Panc1 (cell line): ENCODE measurements around the gene NOX3. TPM values are rescaled to one million over a fixed set of nuclear protein-coding genes. Genes with fewer than 3 reads are reported as not detected.

Experiments used
- ATAC-seq: fragments of 200-7000 bp; cut with Tn5 transposase; 2 replicates; pipeline ENCODE4 v1.9.1; 2020; ENCODE audit warnings: mild to moderate bottlenecking, moderate library complexity
- BruUV-seq: library from RNA; stranded (reverse); fragments of 400-500 nt; replicated peaks from 2 replicates; lab custom pipeline; 2021; lab: Mats Ljungman, UMichigan
- CTCF ChIA-PET: fragments of 300-600 bp; sonication (Branson Sonifier 250); formaldehyde crosslinking; loops from one replicate; lab custom pipeline; 2022; ENCODE audit warnings: antibody characterized with exemption; lab: Charles Lee
- POLR2A ChIA-PET: fragments of 300-600 bp; sonication (Branson Sonifier 250); formaldehyde crosslinking; loops from one replicate; lab custom pipeline; 2022; ENCODE audit warnings: antibody characterized with exemption; lab: Charles Lee
- DNase-seq: peaks from one replicate; pipeline ENCODE4 v3.0.0-alpha.2; 2010; ENCODE audit warnings: low read depth, low spot score
- H3K27ac ChIP-seq: 2 replicates; pipeline ENCODE4 v1.5.1; 2011; ENCODE audit warnings: mild to moderate bottlenecking, low read length, inconsistent platforms
- H3K27me3 ChIP-seq: fragments of 200-500 bp; sonication (Bioruptor generic); 2 replicates; pipeline ENCODE4 v1.6.0; 2014; ENCODE audit warnings: low read length, inconsistent platforms; ENCODE audit not compliant: control insufficient read depth, insufficient read depth
- H3K36me3 ChIP-seq: fragments of 200-500 bp; sonication (Bioruptor generic); 2 replicates; pipeline ENCODE4 v1.5.1; 2014; ENCODE audit warnings: inconsistent platforms, mild to moderate bottlenecking, low read length, moderate library complexity; ENCODE audit not compliant: control insufficient read depth, insufficient read depth
- H3K4me1 ChIP-seq: 2 replicates; pipeline ENCODE4 v1.5.1; 2011; ENCODE audit warnings: inconsistent platforms, mild to moderate bottlenecking, low read length, moderate library complexity; ENCODE audit not compliant: control insufficient read depth, insufficient read depth
- H3K4me3 ChIP-seq, 2 experiments: 2 replicates each; pipeline ENCODE4 v1.5.1; 2011 to 2012; ENCODE audit warnings: low read depth in 2 of 2, low read length in 2 of 2, mild to moderate bottlenecking in 2 of 2, inconsistent platforms in 1 of 2, moderate library complexity in 1 of 2
- H3K9me3 ChIP-seq: fragments of 200-500 bp; sonication (Bioruptor generic); 2 replicates; pipeline ENCODE4 v1.5.1; 2014; ENCODE audit warnings: low read depth, mild to moderate bottlenecking, inconsistent platforms, low read length, moderate library complexity; ENCODE audit not compliant: control insufficient read depth, insufficient read depth
- CTCF ChIP-seq: fragments of 450-650 bp; IDR thresholded peaks from 2 replicates; pipeline ENCODE4 v1.5.1; 2017; ENCODE audit warnings: mild to moderate bottlenecking
- POLR2AphosphoS5 ChIP-seq: IDR thresholded peaks from 2 replicates; pipeline ENCODE4 v1.6.1; 2012; ENCODE audit warnings: mild to moderate bottlenecking, low read depth, low read length, moderate library complexity
- REST ChIP-seq, 2 experiments: IDR thresholded peaks; 2 replicates each; pipeline ENCODE4 v1.6.1; 2011 to 2012; ENCODE audit warnings: low read depth in 2 of 2, control low read depth in 1 of 2, low read length in 1 of 2, mild to moderate bottlenecking in 1 of 2, moderate library complexity in 1 of 2; ENCODE audit not compliant: insufficient read depth in 1 of 2
- SIN3A ChIP-seq: IDR thresholded peaks from 2 replicates; pipeline ENCODE4 v1.6.1; 2012; ENCODE audit warnings: low read depth, mild to moderate bottlenecking, low read length, moderate library complexity, borderline replicate concordance; ENCODE audit not compliant: insufficient read depth
- TCF7L2 ChIP-seq: IDR thresholded peaks from 2 replicates; pipeline ENCODE4 v1.6.1; 2011; ENCODE audit warnings: mild to moderate bottlenecking, low read depth, low read length, inconsistent platforms
- in situ Hi-C: cut with HindIII; loops from 2 replicates; pipeline ENCODE4 v1.10.0; 2016; ENCODE audit warnings: low sequenced_read_pairs, low pct_unique_long_range_greater_than_20kb
- intact Hi-C: fragments of 100-400 bp; cut with micrococcal nuclease; formaldehyde crosslinking; loops from one replicate; pipeline ENCODE4 v1.10.0; 2022; ENCODE audit not compliant: unreplicated experiment
- total RNA-seq: library from RNA; stranded (reverse); gene quantifications from one replicate; pipeline ENCODE4 v1.2.1, GENCODE V29; 2021; ENCODE audit not compliant: unreplicated experiment

NOX3 gene
- total RNA-seq, 1 experiment from 2014 or later: not detected

- intact Hi-C loops: no loop called here
- Histone ChIP-seq H3K36me3 (no peaks in the 10 kb centered on the region), H3K4me1 (no peaks in the 10 kb centered on the region), H3K9me3 (no peaks in the 10 kb centered on the region), H3K4me3 (no peak overlapping the region), H3K27ac (no peak overlapping the region), H3K27me3 (no peaks in the 10 kb centered on the region)
- no peak for TF ChIP-seq REST (IDR thresholded peaks at IDR 0.05; ENCODE audit: insufficient read depth in 1 of 2, low read depth in 2 of 2, low read length in 1 of 2)
- TF ChIP-seq TCF7L2: no peak
- no peak for TF ChIP-seq POLR2AphosphoS5
- no peak for TF ChIP-seq SIN3A
- TF ChIP-seq CTCF: no peak
- DNase-seq (no peak), ATAC-seq (no peak)
- ChIA-PET POLR2A (no interaction called here), CTCF (no interaction called here)
- in situ Hi-C loops: no loop called here
- no TSS peak for BruUV-seq
Observed at GRCh38 chr6:155382338-155382685, 73.3 kb downstream of the NOX3 start.

- ChIA-PET CTCF (no interaction called here), POLR2A (no interaction called here)
- Histone ChIP-seq H3K4me3 (no peak overlapping the region), H3K4me1 (no peaks in the 10 kb centered on the region), H3K27me3 (no peaks in the 10 kb centered on the region), H3K36me3 (no peaks in the 10 kb centered on the region), H3K9me3 (no peaks in the 10 kb centered on the region), H3K27ac (no peak overlapping the region)
- TF ChIP-seq REST (IDR thresholded peaks at IDR 0.05; ENCODE audit: insufficient read depth in 1 of 2, low read depth in 2 of 2, low read length in 1 of 2) (no peak), TCF7L2 (no peak), CTCF (no peak), POLR2AphosphoS5 (no peak), SIN3A (no peak)
- no peak for ATAC-seq
- BruUV-seq: no TSS peak
- intact Hi-C loops: no loop called here
- DNase-seq: no peak
- in situ Hi-C loops: no loop called here
Observed at GRCh38 chr6:155381673-155382337, 73.8 kb downstream of the NOX3 start.
